ENCODE data around the gene SLC26A1.

SLC26A1 gene, protein sequence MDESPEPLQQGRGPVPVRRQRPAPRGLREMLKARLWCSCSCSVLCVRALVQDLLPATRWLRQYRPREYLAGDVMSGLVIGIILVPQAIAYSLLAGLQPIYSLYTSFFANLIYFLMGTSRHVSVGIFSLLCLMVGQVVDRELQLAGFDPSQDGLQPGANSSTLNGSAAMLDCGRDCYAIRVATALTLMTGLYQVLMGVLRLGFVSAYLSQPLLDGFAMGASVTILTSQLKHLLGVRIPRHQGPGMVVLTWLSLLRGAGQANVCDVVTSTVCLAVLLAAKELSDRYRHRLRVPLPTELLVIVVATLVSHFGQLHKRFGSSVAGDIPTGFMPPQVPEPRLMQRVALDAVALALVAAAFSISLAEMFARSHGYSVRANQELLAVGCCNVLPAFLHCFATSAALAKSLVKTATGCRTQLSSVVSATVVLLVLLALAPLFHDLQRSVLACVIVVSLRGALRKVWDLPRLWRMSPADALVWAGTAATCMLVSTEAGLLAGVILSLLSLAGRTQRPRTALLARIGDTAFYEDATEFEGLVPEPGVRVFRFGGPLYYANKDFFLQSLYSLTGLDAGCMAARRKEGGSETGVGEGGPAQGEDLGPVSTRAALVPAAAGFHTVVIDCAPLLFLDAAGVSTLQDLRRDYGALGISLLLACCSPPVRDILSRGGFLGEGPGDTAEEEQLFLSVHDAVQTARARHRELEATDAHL

DNA sequence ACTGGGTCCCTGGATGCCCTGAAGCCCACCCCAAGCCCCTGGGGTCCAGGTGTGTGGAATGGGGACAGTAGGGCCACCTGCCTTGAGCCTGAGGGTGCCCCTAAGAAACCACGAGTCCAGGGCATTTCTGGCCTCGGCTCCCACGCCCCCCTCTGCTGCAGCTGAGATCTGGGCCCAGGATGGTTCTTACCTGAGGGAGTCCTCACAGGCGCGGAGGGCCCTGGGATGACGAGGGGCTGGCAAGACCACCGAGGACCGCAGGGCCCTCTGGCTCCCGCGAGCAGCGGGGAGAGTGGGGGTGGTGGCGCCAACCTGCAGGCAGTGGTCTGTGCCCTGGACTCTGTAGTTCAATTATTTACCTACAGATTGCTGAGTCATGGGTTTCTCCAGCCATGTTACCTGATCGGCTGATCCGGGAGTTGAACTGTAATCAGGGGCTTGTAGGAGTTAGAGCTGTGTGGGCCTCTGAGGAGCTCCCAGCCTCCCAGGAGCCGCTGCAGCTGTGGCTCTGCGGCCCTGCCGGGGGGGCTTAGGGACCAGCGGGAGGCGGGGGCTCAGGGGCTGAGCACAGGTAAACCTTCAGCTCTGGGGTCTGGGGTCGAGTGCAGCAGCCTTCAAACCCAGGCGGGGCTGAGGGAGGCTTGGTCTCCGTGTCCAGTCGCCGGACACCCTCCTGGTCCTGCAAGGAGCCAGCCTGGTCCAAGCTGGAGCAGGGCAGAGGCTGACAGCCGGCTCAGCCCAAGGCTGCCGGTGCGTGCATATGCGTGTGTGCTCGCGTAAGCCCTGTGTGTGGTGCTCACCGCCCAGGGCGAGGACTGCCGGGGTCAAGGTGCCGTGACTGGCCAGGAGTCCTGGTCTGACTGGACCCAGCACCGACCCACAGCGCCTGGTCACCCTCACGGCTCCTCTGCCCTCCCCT is at the start of gene SLC26A1:
TSS of gene SLC26A1 (minus strand) at position 294 of the 919 bp plus-strand sequence. CDS start 1,701 bp downstream, outside the sequence.
- DNase-seq, result no peak

DNA sequence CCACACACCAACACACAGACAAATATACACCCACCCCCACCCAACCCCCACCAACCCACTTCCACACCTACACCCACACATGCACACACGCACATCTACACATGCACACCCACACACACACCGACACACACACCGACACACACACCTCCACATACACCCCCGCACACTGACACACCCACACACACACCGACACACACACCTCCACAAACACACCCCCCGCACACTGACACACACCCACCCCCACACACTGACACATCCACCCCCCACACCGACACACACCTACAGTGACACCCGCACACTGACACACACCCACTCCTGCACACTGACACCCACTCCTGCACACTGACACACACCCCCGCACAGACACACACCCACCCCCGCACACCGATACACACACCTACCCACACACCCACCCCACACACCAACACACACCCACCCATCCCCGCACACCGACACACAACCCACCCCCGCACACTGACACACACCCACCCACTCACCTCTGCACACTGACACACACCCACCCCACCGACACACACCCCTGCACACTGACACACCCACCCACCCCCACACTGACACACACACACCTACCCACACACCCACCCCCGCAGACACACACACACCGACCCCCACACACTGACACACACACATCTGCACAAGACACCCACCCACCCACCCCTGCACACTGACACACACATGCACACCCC is 49.3 kb upstream of the SLC26A1 start:
- DNase-seq, result no peak

DNA sequence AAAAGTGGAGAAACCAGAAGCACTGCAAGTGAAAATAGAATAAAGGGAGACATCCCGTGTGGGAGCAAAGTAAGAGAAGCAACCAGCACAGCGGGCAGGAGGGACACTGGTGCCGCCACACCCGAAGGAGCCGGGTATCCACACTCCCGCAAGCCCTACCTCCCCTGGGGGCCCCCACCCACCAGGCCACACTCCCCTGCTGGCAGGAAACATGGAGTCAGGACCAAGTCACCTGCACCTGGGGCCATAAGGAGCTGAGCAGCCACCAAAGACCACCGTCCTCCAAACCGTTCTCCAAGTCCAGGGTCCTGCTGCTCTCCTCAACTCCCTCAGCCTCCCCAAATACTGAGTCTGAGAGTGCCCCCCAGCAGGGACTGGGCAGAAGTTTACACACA is 48.7 kb upstream of the SLC26A1 start:
- no peak for DNase-seq

DNA sequence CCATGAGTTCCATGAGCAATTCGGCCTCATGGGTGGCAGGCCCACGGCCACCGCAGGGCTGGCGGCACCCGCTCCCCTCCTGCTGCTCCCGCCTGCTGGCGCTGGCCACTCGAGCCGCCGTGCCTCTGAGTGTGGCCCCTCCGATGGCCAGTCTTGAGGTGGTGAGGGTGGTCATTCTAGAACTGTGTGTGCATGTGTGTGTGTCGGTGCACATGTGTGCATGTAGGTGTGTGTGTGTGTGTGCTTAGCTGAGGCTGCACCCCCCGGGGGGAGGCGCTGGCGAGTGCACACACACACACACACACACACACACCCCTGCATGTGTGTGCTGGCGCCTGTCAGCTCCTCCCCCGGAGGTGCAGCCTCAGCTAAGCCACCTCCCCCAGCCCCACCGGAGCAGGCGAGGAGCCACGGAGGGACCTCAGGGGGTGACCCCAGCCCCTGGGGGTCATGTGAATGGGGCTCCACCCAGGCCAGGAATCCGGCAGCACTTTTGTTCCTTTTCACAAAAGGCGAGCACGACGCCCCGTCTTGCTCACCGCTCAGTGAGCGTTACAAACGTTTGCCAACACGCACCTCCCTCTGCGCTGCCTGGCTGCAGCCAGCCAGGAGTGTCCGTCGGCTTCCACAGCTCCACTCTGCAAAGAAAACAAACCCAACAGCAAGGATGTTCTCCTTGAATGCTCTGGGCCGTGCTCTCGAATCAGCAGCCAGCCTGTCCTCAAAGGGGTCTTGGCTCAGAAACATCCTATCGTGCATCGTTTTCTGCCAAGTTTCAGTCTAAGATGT is 48.1 kb upstream of the SLC26A1 start:
- DNase-seq, result no peak

DNA sequence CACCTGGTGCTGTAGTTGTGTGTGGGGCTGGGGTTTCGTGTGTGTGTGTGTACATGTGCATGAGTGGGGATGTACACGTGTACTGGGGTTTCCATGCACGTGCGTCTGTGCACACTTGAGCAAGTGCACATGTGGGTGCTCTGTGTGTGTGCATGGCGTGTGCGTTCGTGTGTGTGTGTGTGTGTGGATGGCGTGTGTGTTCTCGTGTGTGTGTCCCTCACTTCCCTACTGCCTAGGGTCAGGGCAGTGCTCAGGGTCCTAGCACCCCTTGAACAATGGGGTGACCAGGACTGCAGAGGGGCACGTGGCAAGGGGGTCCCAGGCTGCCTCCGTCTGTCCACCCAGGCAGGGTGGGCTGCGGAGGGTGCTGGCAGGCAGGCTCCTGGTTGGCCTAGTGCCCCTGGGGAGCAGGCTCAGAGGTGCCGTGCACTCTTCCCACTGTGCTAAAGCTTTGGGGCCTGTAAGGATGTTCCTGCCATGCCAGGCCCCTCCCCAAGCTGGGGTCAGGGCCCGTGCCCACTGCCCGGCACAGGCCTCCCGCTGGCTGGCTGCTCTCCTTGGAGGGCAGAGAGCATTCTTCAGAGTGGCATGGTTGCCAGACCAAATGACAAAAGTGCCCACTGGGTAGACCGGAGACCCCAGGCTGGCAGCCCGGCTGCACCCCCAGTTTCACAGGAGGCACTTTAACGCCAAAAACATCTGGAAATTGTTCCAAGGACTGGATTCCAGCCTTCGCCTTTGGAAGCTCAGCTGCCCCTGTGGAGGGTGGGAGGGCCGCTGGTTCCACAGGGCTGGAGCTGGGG is 47.3 kb upstream of the SLC26A1 start:
- no peak for DNase-seq

DNA sequence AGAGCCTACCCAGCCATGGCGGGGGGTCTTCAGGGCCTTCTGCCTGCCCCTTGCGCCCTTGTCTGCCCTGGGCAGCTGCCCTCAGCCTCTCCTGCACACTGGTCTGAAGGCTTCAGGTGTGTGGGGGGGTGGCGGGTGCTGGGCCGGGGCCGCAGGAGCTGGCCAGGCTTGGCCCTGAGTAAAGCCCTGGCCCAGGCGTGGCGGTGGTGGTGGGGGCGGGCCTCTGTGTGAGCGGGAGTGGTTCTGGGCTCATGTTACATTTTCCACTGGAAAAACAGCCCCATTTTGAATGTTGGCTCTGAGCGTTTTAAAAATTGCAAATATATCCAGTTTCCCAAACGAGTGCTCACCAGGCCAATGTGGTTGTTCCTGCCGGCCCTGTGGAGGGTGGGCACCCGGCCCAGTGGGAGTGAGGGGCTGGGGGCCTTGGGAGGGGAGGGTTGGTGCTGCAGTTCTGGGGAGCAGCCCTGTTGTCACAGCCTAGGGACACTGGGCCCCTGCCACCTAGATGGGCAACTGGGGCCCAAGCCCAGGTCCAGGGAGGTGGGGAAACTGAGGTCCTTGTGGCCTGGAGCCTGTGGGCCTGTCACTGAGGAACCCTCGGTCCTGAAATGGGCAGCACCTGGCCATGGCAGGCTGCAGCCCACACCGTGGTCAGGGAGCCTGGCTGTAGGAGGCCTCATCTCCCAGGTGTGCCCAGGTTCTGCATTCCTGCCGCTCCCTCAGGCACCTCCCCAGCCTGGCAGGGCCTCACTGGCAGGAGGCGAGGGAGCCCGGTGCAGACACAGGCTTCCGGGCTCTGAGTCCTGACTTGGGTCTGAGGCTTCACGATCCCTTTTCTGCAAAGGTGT is 46.5 kb upstream of the SLC26A1 start:
- peak; percentile 9 for DNase-seq

DNA sequence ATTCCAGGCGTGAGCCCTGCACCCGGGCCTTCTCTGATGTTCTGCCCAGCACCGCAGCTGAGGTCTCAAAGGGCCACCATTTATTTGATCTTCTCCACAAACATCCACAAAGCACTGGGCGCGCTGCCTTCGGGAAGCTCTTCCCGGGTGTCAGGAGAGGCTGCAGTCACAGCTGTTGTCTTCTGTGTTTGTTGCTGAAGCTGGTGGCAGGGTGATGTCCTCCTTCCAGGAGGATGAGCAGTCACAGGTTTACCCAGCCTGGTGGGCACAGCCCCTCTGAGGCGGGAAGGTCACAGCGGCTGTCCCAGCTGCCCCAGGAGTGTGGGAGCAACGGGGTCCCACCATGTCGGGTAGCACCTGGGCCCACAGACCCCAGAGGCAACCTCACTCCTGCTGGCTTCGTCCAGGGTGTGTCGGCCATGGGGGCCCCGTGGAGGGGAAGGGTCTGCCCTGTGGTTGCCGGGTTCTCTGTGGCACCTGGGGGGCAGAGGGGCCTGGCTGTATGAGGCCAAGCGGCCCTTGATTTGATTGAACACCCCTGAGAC is 45.8 kb upstream of the SLC26A1 start:
- DNase-seq, result no peak

DNA sequence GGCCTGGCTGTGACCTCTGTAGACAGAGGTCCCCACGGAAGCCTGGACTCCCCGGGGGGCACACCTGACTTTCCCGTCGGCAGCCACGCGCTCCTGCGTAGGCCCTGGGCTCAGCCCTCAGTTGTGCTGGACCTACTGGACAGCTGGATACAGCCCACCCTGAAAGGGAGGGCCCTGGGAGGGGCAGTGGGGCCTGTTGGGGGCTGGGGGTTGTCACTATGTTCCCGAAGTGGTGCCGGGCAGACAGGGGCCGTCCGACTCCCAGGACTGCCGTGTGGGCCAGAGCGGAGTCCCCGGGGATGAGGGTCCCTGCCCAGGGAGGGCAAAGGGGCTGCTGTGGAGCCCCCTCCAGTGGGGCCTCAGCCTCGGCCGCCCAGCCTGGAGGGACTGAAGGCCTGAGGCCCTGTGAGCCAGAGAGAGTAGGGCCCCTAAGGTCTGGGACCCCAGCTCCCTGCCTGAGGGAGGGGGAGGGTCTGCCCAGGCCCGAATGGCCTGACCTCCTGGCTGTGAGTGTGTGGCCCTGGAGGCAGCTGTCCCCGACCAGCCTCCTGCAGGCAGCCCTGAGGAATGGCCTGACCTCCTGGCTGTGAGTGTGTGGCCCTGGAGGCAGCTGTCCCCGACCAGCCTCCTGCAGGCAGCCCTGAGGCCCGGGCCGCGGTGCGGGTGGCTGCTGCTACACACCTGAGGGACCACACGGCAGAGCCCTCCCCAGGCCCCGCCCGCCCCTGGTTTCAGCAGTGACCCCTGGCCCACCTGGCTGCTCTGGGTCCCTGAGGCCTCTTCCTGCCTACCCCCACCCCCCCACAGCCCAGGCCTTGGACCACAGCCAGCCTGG is 44.0 kb upstream of the SLC26A1 start:
- DNase-seq, result no peak

DNA sequence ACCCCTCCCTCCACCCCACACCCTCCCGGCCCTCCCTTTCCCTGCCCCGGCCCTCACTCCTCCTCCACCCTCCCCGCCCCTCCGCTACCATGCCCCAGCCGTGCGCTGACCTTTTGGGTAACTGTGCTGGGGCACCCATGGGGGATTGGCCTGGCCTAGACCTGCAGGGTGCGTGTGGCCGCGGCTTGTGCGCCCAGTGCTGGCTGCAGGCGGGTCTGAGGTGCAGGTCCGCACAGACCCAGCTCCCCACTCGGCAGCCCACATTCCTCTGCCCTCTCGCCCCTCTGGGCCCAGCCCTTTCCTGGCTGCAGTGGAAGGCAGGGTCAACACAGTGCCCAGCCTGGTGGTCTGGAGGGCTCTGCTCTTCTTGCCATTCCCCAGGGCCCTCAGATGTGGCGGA is 42.9 kb upstream of the SLC26A1 start:
- DNase-seq, result no peak

DNA sequence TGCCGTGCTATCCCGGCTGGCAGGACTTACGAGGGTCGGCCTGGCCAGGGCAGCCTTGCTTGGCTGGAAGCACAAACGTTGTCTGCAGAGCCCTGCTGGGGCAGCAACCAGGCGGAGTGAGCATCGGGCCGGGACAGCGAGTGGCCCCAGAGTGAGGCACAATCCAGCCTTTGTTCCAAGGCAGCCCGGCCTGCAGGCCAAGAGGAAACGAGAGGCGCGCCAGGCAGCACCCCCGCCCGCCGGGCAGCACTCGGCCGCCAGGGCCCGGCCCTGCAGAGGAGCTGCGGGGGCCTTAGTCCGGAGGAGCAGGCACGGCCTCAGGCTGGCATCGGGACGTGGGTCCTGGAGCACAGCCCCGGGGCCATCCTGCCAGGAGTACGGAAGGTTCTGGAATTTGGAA is 42.3 kb upstream of the SLC26A1 start:
- no peak for DNase-seq

DNA sequence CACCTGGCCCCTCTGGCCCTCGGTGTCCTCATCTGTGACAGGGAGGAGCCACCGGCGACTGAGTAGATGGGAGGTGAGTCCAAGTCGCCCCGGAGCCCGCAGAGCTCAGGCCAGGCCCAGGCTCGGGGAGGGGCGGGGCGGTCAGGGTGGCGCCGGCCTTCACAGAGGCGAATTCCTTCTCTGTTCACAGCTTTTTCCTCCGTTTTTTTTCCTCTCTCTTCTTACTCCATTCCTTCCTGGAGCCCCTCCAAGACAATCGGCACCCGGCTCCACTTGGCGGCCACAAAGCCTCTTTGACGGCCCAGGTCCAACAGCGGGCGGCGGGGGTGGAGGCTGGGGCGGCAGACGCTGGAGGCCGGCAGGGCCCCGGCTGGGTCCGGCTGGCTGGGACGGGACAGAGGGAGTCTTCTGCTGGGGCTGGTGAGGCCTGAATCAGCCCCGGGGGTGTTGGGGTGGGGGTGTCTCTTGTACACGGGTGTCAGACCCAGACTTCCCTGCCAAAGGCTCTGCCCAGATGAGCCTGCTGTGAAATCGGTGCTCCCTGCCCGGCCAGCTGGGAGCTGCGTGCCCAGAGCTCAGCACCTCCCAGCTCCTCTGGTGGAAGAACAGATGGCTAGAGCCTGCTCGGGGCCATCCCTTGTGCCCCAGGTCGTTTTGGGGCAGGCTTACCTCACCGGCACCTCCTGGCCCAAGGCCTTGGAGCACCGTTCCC is 40.8 kb upstream of the SLC26A1 start:
- DNase-seq, result peak; percentile 7

DNA sequence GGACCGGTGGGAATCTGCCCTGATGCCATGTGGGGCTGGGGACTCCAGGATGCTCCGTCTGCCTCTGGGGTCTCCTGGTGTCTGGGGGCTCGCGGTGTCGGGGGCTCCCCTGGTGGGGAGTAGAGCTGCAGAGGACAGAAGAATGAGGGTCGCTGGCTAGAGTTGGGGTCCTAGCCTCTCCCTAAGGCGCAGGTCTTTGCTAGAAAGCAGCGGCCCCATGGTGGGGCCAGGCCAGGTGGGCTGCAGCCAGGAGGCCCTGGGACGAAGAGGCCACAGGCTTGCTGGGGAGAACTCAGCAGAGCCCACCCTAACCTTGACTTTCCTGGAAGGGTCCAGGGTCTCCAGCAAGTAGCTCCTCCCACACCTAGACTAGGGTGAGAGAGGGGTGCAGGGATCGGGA is 39.7 kb upstream of the SLC26A1 start:
- DNase-seq, result no peak

DNA sequence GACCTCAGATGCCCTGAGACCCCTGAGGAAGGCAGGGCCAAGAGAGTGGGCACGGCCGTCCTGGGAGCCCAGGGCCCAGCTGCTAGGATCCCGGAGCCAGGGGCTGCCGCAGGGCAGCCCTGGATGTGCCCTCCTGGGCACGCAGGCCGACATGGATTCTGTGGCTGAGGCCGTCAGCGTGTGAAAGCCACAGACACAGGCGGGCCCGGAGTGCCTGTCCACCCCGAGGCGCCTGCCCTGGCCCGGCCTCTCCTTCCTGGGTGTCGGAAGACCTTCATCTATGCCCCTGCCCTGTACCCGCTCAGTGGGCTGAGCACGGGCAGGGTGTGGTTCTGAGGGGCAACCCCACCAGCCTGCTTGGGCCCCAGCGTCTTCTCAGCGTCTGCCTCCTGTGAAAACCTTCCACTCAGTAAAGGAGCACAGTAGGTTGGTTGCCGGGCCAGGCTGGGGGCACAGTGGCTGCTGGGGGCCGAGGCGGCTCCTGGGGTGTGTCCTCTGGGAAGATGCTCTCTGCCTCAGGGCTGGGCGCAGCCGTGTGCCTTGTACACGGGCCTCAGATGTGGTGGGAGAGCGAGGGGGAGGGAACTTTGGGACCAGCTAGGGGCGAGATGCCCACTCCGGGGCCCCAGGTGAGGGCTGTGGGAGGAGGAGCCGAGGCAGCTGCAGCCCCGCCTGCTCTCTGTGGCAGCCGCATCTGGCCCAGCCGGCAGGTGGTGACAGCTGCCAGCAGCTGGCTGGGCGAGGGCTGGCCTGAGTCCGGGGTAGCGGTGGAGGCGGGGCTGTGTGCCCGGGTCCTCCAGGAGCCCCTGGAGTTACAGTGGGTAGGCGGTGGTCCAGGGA is 39.0 kb upstream of the SLC26A1 start:
- no peak for DNase-seq

DNA sequence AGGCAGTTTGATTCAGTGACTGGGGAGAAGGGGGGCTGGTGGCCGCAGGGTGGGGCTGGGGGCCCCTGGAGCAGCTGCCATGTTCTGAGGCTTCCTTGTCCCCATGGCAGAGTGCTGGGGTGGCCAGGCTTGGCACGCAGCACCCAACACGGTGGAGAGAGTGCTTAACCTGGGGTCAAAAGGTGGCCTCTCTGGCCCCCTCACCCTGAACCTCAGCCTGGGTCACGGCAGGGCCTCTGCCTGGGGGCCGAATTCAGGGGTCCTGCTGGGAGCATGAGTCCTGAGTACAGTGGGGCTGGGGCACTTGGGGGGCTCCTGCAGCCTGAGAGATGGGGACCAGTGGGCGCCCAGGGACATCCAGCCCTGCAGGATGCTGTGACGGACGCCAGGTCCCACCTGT is 38.1 kb upstream of the SLC26A1 start:
- no peak for DNase-seq

DNA sequence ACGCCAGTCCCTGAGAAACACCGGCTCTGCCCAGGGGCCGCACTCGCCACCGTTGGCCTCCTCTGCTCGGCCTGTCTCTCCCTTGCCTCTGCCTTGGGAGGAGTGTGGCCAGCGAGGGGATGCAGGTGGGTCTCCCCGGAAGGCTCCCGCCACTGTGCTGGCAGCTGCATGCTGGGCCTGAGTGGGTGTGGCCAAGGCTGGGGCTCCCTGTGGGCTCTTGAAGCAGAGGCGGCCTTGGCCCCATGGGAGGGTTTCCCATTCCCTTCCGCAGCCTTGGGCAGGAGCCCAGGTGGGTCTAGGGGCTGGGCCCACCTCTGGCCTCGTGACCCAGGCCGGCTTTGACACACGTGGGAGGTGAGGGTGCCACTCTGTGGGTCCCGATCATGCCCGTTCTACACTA is 37.4 kb upstream of the SLC26A1 start:
- no peak for DNase-seq

DNA sequence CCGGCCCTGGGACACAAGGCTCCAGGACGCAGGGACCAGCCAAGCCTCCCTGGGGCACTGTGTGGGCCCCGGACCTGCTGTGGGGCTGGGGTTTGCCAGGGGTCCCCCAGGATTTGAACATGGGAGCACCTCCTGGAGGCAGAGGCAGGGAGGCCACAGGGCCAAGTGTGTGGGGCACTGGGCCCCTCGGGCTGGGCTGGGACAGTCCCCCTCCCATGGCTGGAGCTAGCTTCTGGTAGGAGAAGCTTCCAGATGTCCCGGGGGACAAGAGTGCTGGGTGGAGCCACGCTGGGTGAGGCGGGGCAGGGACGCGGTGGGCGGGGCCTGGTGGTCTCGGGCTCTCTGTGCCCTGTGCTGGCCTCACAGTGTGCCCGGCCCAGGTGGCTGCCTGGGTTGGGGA is 36.8 kb upstream of the SLC26A1 start:
- no peak for DNase-seq

DNA sequence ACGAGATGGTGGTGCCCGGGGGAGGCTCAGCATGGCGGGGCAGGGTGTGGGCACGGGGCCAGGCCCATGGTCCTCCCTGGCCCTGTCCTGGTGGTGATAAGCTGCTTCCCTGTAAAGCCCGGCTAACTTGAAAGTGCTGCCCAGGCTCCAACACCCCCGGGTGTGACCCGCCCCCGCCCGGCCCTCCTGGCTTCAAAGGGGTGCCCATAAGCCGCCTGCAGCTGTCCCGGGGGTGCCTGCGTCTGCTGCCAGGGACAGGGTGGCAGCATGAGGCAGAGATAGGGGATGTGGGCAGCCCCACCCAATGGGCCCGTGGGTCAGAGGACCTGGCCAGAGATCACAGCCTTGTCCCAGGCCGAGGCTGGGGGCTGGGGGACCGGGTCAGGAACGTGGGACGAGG is 36.3 kb upstream of the SLC26A1 start:
- no peak for DNase-seq

Measured in HCEC 1CT (cell line).